IgD-negative memory B cell (primary cell): Measurements from ENCODE around the gene SLC13A3. TPM values are rescaled to one million over a fixed set of nuclear protein-coding genes. Genes with fewer than 3 reads are reported as not detected.

Experiments used
- H3K27ac Mint-ChIP-seq, 3 donors: one replicate each; pipeline ENCODE4 v1.8.0; 2020 to 2022; ENCODE audit warnings: mild to moderate bottlenecking in 3 of 3, mixed read lengths in 3 of 3, moderate library complexity in 1 of 3
- H3K27me3 Mint-ChIP-seq: one replicate; pipeline ENCODE4 v1.8.0; 2021; ENCODE audit warnings: mixed read lengths
- H3K36me3 Mint-ChIP-seq: one replicate; pipeline ENCODE4 v1.8.0; 2020; ENCODE audit warnings: mild to moderate bottlenecking, mixed read lengths
- H3K4me1 Mint-ChIP-seq, 3 donors: one replicate each; pipeline ENCODE4 v1.8.0; 2020 to 2022; ENCODE audit warnings: mixed read lengths in 3 of 3, mild to moderate bottlenecking in 1 of 3
- H3K4me3 Mint-ChIP-seq, 4 donors: one replicate each; pipeline ENCODE4 v1.8.0; 2020 to 2022; ENCODE audit warnings: mild to moderate bottlenecking in 4 of 4, mixed read lengths in 4 of 4, moderate library complexity in 3 of 4
- H3K9me3 Mint-ChIP-seq, 3 donors: one replicate each; pipeline ENCODE4 v1.8.0; 2020 to 2021; ENCODE audit warnings: mixed read lengths in 3 of 3, mild to moderate bottlenecking in 1 of 3
- polyA plus RNA-seq: library from polyadenylated mRNA; unstranded; fragments of 300-500 nt; fragmentation: Illumina TruSeq; gene quantifications from one replicate; pipeline ENCODE4 v1.2.3, GENCODE V29; 2021

Gene SLC13A3
- polyA plus RNA-seq, 1 donor from 2014 or later, result not detected

DNA sequence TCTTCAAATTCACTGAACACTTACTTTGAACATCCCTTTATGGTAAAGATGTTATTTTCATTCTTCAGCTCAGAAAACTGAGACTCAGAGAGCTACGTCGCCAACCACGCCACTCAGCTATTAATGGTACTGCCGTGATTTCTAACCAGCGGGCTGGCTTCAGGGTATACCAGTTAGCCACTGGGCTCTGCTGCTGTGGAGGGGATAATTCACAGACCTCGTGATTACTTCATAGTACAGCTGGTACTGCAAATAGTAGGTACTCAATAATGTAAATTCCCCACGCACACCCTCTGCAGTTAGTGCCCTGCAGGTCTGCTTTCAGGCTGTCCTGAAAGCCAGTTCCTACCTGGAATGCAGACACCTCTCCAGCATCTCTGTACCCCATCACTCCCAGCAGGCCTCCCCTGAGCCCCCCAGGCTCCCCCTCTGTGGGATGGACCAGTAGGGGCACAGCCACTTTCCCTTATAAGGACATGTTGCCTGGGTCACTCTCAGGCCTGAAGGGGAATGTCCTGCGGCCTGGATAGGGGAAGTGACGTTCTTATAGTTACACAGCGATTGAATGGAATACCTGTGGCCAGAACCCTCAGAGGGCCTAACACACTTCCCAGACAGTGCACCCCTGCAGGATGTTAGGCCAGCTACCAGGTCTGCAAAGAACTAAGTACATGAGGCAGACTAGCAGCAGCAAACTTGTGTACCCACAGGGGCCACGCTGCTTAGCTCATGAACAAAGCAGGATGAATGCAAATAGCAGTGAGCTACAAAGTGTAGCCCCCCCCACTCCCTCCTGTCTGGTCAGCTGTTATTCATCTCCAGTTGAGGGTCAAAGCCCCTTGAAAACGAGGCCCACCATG lies 99.5 kb downstream of the SLC13A3 start:
- H3K27me3 Mint-ChIP-seq, result no peaks in the 10 kb centered on the region
- no peak overlapping the region for H3K27ac Mint-ChIP-seq
- H3K4me3 Mint-ChIP-seq, result peak overlapping the region in 2 of 4 donors; percentile 77 to 84
- peaks cover 30 to 41% (median 32%) of the 10 kb centered on the region in 3 donors for H3K4me1 Mint-ChIP-seq
- H3K36me3 Mint-ChIP-seq, result no peaks in the 10 kb centered on the region
- no peaks in the 10 kb centered on the region for H3K9me3 Mint-ChIP-seq

DNA sequence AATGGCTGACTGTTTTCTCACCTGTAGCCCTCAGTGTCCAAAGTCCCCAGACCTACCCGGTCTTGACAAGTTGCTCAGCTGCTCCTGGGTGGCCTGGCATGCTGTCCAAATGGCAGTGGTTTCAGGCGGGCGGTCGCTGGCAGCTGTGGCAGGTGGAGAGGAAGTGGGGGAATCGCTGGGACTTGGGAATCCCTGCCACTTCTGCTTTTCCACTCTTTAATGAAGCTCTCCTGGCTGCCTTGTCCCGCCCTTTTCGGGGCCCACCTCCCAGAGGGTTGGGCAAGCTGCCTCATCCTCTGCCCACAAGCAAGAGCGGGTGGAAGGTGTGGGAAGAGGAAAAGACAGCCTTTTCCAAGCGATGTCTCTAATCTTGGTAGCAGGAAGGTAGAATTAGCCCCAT lies 100.8 kb downstream of the SLC13A3 start, which contains the start of gene OCSTAMP:
Gene OCSTAMP (minus strand): TSS at position 194 of the 400 bp plus-strand sequence. CDS start 94 bp downstream, at position 100.
- Mint-ChIP-seq H3K4me3 (peak within 1 kb of the TSS in 1 of 4 donors; percentile 45), H3K36me3 (no peaks in the 10 kb centered on the region), H3K4me1 (peaks cover 26 to 35% (median 29%) of the 10 kb centered on the region in 3 donors), H3K27me3 (no peaks in the 10 kb centered on the region), H3K9me3 (no peaks in the 10 kb centered on the region), H3K27ac (no peak within 1 kb of the TSS)

DNA sequence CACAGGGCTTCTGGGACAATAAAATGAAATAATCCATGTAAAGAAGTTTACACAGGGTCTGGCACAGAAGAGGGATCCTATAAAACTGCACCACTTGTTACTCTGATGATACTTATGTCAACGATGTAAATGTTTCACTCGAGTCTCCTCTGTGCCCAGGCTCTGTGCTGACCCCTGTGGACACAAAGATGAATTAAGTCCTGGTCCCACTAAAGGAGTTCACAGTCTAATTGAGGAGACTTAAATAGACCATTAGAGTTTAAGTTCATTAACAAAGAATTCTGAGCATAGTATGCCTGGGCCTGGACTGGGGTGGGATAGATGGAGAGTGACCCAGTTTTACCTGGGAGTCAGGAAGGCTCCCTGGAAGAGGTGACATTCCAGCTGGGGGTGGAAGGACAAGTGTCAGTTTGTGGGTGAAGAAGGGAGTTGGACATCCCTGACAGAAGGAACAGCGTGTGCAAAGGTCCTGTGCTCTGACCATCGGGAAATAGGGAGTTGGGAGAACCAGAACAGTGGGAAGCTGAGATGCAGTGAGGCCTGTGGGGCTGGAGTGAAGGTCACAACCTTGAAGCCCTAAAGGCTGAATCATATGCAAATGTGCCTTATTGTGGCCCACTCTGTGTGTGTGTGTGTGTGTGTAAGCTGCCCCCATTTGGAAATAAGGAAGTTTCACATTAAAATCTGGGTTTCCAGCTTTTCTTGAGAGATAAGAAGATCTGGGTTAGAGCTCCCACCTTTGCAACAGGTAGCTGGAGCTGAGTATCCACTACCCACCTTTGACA lies 101.9 kb downstream of the SLC13A3 start:
- H3K27me3 Mint-ChIP-seq, result no peaks in the 10 kb centered on the region
- H3K9me3 Mint-ChIP-seq, result no peaks in the 10 kb centered on the region
- peaks cover 26 to 35% (median 28%) of the 10 kb centered on the region in 3 donors for H3K4me1 Mint-ChIP-seq
- no peaks in the 10 kb centered on the region for H3K36me3 Mint-ChIP-seq
- H3K27ac Mint-ChIP-seq, result no peak overlapping the region
- H3K4me3 Mint-ChIP-seq, result no peak overlapping the region

DNA sequence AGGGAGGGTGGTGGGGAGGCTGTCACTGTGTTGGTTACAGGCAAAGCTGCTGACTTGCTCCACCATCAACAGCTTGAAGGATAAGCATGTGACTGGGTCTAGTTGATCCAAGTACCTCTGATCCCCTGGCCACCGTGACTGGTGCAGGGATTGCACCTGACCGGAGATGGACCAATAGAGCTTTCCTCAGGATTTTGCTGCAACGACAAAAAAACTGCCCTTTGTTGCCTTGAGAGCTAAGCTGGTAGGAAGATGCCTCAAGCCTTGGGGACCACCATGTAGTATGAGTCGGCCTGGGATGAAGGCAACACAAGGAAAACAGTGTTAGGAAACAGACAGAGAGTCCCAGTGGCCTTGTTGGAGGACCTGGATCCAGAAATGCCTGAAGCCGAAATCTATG lies 102.6 kb downstream of the SLC13A3 start:
- H3K9me3 Mint-ChIP-seq, result no peaks in the 10 kb centered on the region
- peaks cover 25 to 35% (median 26%) of the 10 kb centered on the region in 3 donors for H3K4me1 Mint-ChIP-seq
- H3K27me3 Mint-ChIP-seq, result no peaks in the 10 kb centered on the region
- H3K27ac Mint-ChIP-seq, result no peak overlapping the region
- no peaks in the 10 kb centered on the region for H3K36me3 Mint-ChIP-seq
- H3K4me3 Mint-ChIP-seq, result no peak overlapping the region

DNA sequence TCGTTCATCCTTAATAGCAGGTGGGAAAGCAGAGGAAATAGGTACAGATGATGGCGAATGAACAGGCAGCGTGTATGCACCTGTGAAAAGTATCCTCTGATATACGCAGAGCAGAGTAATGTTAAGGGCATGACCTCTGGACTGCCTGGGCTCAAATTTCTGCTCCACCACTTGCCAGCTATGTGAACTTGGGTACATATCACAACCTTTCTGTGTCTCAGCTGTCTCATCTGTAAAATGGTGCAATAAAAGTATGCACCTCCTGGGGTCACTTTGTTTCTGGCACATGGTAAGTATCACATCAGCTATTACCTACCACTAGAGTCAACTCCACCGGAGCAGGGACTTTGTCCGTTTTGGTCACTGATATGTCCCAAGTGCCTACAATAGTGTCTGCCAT lies 103.3 kb downstream of the SLC13A3 start:
- peaks cover 19 to 29% (median 22%) of the 10 kb centered on the region in 3 donors for H3K4me1 Mint-ChIP-seq
- H3K27ac Mint-ChIP-seq, result no peak overlapping the region
- H3K27me3 Mint-ChIP-seq, result no peaks in the 10 kb centered on the region
- no peak overlapping the region for H3K4me3 Mint-ChIP-seq
- H3K9me3 Mint-ChIP-seq, result no peaks in the 10 kb centered on the region
- no peaks in the 10 kb centered on the region for H3K36me3 Mint-ChIP-seq

DNA sequence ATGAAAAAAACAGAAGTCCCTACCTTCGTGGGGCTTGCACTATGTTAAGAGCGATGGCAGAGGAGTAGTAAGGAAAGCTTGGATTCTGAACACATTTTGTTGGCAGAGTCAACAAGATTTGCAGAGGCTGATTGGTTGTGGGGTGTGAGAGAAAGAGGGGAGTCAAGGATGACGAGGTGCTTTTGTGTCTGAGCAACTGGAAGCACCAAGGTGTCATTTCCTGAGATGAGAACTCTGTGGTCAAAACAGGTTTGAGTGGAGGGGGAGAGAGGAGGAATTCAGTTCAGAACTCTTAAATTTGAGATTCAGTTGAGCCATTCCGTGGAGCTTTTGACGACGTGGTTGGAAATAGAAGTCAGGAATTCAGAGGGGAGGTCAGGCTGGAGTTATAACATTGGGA lies 104.3 kb downstream of the SLC13A3 start:
- H3K36me3 Mint-ChIP-seq, result no peaks in the 10 kb centered on the region
- no peak overlapping the region for H3K27ac Mint-ChIP-seq
- H3K4me3 Mint-ChIP-seq, result no peak overlapping the region
- no peaks in the 10 kb centered on the region for H3K9me3 Mint-ChIP-seq
- no peaks in the 10 kb centered on the region for H3K27me3 Mint-ChIP-seq
- H3K4me1 Mint-ChIP-seq, result peaks cover 10 to 19% (median 12%) of the 10 kb centered on the region in 3 donors

DNA sequence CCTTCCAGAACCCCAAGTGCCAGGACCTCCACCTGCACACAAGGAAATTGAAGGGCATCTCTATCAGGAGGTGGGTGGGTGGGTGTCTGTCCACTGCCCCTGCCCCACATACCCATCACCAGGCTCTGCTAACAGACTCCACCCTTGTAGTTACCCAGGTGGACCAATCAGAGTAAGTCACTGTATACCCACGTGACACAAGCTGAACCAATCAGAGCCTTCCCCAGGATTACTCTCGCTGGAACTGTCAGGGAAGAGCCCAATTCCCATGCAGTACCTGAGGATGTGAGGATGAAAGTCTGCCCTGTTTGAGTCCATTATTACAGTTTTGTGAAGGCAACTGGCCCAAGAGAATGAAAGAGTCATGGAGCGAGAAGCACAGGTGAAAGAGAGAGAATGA lies 105.0 kb downstream of the SLC13A3 start:
- H3K27ac Mint-ChIP-seq, result no peak overlapping the region
- no peaks in the 10 kb centered on the region for H3K36me3 Mint-ChIP-seq
- no peak overlapping the region for H3K4me3 Mint-ChIP-seq
- H3K9me3 Mint-ChIP-seq, result no peaks in the 10 kb centered on the region
- H3K4me1 Mint-ChIP-seq, result peaks cover 3 to 12% (median 7%) of the 10 kb centered on the region in 3 donors
- H3K27me3 Mint-ChIP-seq, result no peaks in the 10 kb centered on the region

DNA sequence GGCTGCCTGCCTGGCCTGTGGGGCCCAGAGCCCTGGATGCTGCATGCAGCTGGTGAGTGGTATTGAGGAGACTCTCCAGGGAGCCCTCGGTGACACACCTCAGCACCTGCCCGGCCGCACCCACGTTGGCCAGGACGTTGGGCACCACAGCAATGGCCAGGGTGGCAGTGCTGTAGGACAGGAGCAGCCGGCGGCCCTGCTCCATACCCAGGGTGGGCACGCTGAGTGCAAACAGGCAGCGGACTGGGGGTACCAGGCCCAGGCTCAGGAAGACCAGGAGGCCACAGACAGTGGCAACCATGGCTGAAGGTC lies 105.5 kb downstream of the SLC13A3 start:
- Mint-ChIP-seq H3K27ac (no peak overlapping the region), H3K36me3 (no peaks in the 10 kb centered on the region), H3K9me3 (no peaks in the 10 kb centered on the region), H3K4me3 (peak overlapping the region in 1 of 4 donors; percentile 71), H3K27me3 (no peaks in the 10 kb centered on the region), H3K4me1 (peaks cover 3 to 10% (median 7%) of the 10 kb centered on the region in 3 donors)

DNA sequence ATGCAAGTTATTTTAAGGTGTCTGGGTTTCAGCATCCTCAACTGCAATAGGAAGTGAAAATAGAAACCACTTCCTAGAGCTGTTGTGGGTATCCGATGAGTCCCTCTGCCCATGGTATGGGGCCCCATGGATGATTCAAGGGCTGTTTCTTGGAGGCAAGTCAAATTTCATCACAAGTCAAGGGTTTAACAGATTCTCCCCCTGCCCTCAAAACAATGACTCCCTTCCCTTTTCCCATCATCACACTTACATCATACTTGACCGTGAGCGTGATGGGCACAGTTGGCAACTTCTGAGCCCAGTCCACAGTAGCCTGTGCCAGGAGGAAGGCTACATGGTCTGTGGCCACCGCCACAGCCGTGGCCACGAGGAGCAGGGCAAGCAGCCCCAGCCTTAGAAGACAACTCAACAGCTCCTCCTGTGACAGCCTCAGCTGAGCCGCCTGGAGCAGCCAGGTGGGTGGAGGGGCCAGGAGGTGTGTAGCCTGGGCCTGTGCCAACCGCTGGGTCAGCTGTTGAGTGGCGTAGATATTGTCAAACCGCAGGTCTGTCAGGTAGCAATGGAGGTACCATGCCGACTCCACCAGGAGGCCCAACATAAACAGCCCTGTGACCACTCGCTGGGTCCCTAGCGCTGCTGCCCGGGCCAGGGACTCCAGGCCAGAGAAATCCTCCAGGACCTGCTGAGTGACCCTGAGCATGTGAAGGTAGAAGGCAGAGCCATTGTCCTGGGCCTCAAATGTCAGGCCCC lies 106.0 kb downstream of the SLC13A3 start:
- Mint-ChIP-seq H3K4me3 (peak overlapping the region in 2 of 4 donors; percentile 34 to 67), H3K27me3 (no peaks in the 10 kb centered on the region), H3K27ac (no peak overlapping the region), H3K9me3 (no peaks in the 10 kb centered on the region), H3K36me3 (no peaks in the 10 kb centered on the region), H3K4me1 (peaks cover 3 to 10% (median 7%) of the 10 kb centered on the region in 3 donors)

DNA sequence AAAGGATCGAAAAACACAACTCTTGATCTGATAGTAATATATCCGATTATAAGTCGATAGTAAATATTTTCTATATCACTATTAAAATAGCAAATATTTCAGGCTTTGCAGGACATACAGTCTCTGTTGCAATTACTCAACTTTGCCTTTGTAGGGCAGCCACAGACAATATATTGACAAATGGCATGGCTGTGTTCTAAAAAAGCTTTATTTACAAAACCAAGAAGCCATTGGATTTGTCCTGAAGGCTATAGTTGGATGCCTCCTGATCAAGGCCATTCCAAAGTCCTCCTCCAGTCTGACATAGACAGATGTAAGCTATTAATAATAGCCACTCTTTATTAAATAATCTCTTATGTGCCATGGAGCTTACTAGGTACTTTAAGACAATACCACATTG lies 106.7 kb downstream of the SLC13A3 start:
- H3K9me3 Mint-ChIP-seq, result no peaks in the 10 kb centered on the region

DNA sequence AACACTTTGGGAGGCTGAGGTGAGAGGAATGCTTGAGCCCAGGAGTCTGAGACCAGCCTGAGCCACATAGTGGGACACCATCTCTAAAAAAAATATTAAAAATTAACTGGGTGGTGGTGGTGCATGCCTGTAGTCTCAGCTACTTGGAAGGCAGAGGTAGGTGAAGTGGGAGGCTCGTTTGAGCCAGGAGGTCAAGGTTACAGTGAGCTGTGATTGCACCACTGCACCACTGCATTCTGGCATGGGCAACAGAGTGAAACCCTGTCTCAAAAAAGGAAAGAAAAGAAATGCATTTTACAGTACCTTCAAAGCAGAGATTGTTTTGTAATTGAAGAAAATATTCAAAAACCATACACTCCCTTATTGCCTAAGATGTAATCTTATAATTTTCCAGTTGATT lies 107.3 kb downstream of the SLC13A3 start:
- no peaks in the 10 kb centered on the region for H3K9me3 Mint-ChIP-seq
- H3K4me3 Mint-ChIP-seq, result no peak overlapping the region
- peaks cover 3 to 10% (median 7%) of the 10 kb centered on the region in 3 donors for H3K4me1 Mint-ChIP-seq
- H3K36me3 Mint-ChIP-seq, result no peaks in the 10 kb centered on the region
- H3K27me3 Mint-ChIP-seq, result peaks cover 3% of the 10 kb centered on the region
- no peak overlapping the region for H3K27ac Mint-ChIP-seq

More for the DNA sequence above, 106.7 kb downstream of the SLC13A3 start:
- H3K27me3 Mint-ChIP-seq, result peaks cover under 1% of the 10 kb centered on the region
- no peak overlapping the region for H3K27ac Mint-ChIP-seq
- H3K4me1 Mint-ChIP-seq, result peaks cover 3 to 10% (median 7%) of the 10 kb centered on the region in 3 donors
- H3K4me3 Mint-ChIP-seq, result no peak overlapping the region
- H3K36me3 Mint-ChIP-seq, result no peaks in the 10 kb centered on the region

DNA sequence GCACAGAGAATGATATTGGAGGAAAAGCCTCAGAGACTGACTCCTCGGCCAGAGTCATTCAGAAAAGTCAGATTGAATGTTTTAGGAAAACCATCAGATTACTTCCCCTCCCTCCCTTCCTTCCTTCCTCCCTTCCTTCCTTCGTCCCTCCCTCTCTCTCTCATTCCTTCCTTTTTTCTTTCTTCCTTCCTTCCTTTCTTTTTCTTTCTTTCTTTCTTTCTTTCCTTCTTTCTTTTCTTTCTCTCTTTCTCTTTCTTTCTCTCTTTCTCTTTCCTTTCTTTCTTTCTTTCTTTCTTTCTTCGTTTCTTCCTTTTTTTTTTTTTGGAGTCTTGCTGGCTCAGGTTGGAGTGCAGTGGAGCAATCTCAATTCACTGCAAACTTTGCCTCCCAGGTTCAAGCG lies 108.2 kb downstream of the SLC13A3 start:
- Mint-ChIP-seq H3K27me3 (peaks cover 3% of the 10 kb centered on the region), H3K36me3 (no peaks in the 10 kb centered on the region), H3K4me3 (peak overlapping the region in 1 of 4 donors; percentile 52), H3K4me1 (peaks cover 3 to 10% (median 7%) of the 10 kb centered on the region in 3 donors), H3K9me3 (no peaks in the 10 kb centered on the region), H3K27ac (no peak overlapping the region)

DNA sequence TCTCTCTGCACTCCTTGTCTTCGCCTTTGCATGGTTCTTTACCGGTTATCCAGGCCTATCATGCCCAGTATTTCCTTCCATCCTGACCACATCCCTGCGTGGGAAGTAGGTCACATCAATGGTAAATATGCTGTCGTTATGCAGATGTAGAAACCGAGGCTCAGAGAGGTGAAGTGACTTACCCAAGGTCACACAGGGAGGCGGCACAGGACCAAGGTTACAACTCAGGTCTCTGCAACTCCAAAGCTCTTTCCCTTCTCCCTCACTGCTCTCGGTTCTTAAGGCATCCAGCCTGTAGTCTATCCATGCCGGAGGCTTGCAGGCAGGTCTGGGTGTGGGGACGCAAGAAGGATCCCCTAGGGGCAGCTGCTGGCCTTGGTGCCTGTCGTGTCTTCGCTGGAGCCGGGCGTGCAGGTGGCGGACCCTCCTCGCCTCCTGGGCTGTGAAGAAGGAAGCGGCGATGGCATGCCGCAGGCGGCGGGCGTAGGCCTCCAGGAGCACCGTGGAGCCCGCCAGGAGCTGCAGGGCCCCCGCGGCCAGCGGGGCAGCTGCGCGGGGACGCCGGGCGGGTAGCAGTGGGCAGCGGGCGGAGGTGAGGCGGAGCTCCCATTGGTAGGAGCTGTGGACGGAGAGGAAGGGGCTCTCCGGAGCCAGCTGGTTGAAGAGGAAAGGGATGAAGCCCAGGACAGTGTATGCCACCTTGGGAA lies 109.9 kb downstream of the SLC13A3 start:
- Mint-ChIP-seq H3K27ac (no peak overlapping the region), H3K9me3 (no peaks in the 10 kb centered on the region)

DNA sequence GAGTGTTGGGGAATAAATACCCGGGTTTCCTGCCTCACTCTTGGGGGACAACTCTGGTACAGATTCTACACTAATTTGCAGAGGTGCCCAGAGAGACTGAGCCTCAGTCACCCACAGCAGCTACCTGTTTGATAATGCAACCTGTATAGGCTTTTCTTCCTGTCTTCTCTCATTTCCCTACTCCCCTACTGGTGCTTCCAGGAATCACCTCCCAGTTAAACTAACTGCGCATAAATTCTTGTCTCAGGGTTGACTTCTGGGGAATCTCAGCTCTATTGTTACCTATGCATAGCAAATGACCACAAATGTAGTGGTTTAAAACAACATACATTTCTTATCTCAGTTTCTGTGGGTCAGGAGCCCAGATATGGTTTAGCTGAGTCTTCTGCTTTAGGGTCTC lies 112.1 kb downstream of the SLC13A3 start:
- peaks cover 9% of the 10 kb centered on the region for H3K27me3 Mint-ChIP-seq
- peaks cover 0 to 3% (median 0%) of the 10 kb centered on the region in 3 donors for H3K9me3 Mint-ChIP-seq
- H3K27ac Mint-ChIP-seq, result no peak overlapping the region
- H3K4me1 Mint-ChIP-seq, result peaks cover 0 to 2% (median 0%) of the 10 kb centered on the region in 3 donors
- no peak overlapping the region for H3K4me3 Mint-ChIP-seq
- no peaks in the 10 kb centered on the region for H3K36me3 Mint-ChIP-seq

More for the DNA sequence above, 109.9 kb downstream of the SLC13A3 start:
- H3K36me3 Mint-ChIP-seq, result no peaks in the 10 kb centered on the region
- H3K4me1 Mint-ChIP-seq, result peaks cover 3 to 10% (median 7%) of the 10 kb centered on the region in 3 donors
- H3K27me3 Mint-ChIP-seq, result peaks cover 9% of the 10 kb centered on the region
- no peak overlapping the region for H3K4me3 Mint-ChIP-seq
